PC-9 (cell line): Measurements from ENCODE around the gene ZFPM1. TPM values are rescaled to one million over a fixed set of nuclear protein-coding genes. Genes with fewer than 3 reads are reported as not detected.

Source experiments
- BruUV-seq: library from RNA; stranded (reverse); fragments of 400-500 nt; replicated peaks from 2 replicates; lab custom pipeline; 2021; lab: Mats Ljungman, UMichigan
- CTCF ChIA-PET: fragments of 300-600 bp; sonication (Branson Sonifier 250); formaldehyde crosslinking; loops from one replicate; lab custom pipeline; 2022; ENCODE audit warnings: antibody characterized with exemption; lab: Charles Lee
- POLR2A ChIA-PET: fragments of 300-600 bp; sonication (Branson Sonifier 250); formaldehyde crosslinking; loops from one replicate; lab custom pipeline; 2022; ENCODE audit warnings: antibody characterized with exemption; ENCODE audit not compliant: unreplicated experiment; lab: Charles Lee
- DNase-seq, 2 experiments: peaks; one replicate each; pipeline versions ENCODE4 v3.0.0 to v3.0.0-alpha.2; 2015 to 2022; ENCODE audit warnings: mixed read lengths in 1 of 2
- H2AFZ ChIP-seq: fragments of 200-600 bp; sonication (generic); 2 replicates; pipeline ENCODE4 v1.8.1; 2017; ENCODE audit warnings: antibody characterized with exemption
- H3F3A ChIP-seq: fragments of 200-600 bp; sonication (generic); 2 replicates; pipeline ENCODE4 v1.8.1; 2017; ENCODE audit warnings: antibody characterized with exemption, mild to moderate bottlenecking, low read depth; ENCODE audit not compliant: insufficient read depth
- H3K27ac ChIP-seq: fragments of 200-600 bp; sonication (generic); 2 replicates; pipeline ENCODE4 v1.6.1; 2016; ENCODE audit warnings: mixed run types
- H3K27me3 ChIP-seq: fragments of 200-600 bp; sonication (generic); 2 replicates; pipeline ENCODE4 v1.6.1; 2016; ENCODE audit warnings: low read depth, mixed run types; ENCODE audit not compliant: insufficient read depth
- H3K36me3 ChIP-seq: fragments of 200-600 bp; sonication (generic); 2 replicates; pipeline ENCODE4 v1.6.1; 2016; ENCODE audit warnings: low read depth, mixed run types
- H3K4me1 ChIP-seq: fragments of 200-600 bp; sonication (generic); replicated peaks from 2 replicates; pipeline ENCODE4 v1.6.1; 2016; ENCODE audit warnings: mixed run types; ENCODE audit not compliant: insufficient read depth
- H3K4me2 ChIP-seq: fragments of 200-600 bp; sonication (generic); 2 replicates; pipeline ENCODE4 v1.6.1; 2017; ENCODE audit warnings: mixed run types
- H3K4me3 ChIP-seq: fragments of 200-600 bp; sonication (generic); 2 replicates; pipeline ENCODE4 v1.6.1; 2016; ENCODE audit warnings: mixed run types
- H3K79me2 ChIP-seq: fragments of 200-600 bp; sonication (generic); 2 replicates; pipeline ENCODE4 v1.6.1; 2017; ENCODE audit warnings: low read depth, mixed run types
- H3K9me2 ChIP-seq: fragments of 200-600 bp; sonication (generic); 2 replicates; pipeline ENCODE4 v1.8.1; 2017; ENCODE audit warnings: mild to moderate bottlenecking; ENCODE audit not compliant: insufficient read depth
- H3K9me3 ChIP-seq: fragments of 200-600 bp; sonication (generic); 2 replicates; pipeline ENCODE4 v1.8.1; 2016; ENCODE audit warnings: low read depth; ENCODE audit not compliant: insufficient read depth
- H4K20me1 ChIP-seq: fragments of 200-600 bp; sonication (generic); 2 replicates; pipeline ENCODE4 v1.8.1; 2017; ENCODE audit not compliant: insufficient read depth
- CTCF ChIP-seq: fragments of 200-600 bp; sonication (generic); conservative IDR thresholded peaks from 2 replicates; pipeline ENCODE4 v1.6.1; 2017; ENCODE audit warnings: mixed run types, antibody characterized with exemption, mild to moderate bottlenecking, moderate library complexity
- EZH2 ChIP-seq: fragments of 200-600 bp; sonication (generic); IDR thresholded peaks from 2 replicates; pipeline ENCODE4 v1.8.0; 2017; ENCODE audit warnings: antibody characterized with exemption, low read depth
- intact Hi-C: fragments of 100-400 bp; cut with micrococcal nuclease; formaldehyde crosslinking; loops from one replicate; pipeline ENCODE4 v1.10.0; 2022; ENCODE audit not compliant: unreplicated experiment
- total RNA-seq: library from RNA; stranded (reverse); gene quantifications from 2 replicates; pipeline ENCODE4 v1.2.3, GENCODE V29; 2021

ZFPM1 gene
- total RNA-seq, 1 experiment from 2014 or later = 19.7 TPM

GRCh38 chr16:88541831-88542616, 88.9 kb downstream of the ZFPM1 start:
- no peaks in the 10 kb centered on the region for H4K20me1 ChIP-seq
- no peak overlapping the region for H3K27ac ChIP-seq
- TF ChIP-seq CTCF (no peak), EZH2 (no peak)
- no TSS peak for BruUV-seq
- H3K4me1 ChIP-seq = no peaks in the 10 kb centered on the region
- H3F3A ChIP-seq = no peaks in the 10 kb centered on the region
- H3K27me3 ChIP-seq = peaks cover 74% of the 10 kb centered on the region
- H3K36me3 ChIP-seq = no peaks in the 10 kb centered on the region
- no peak for DNase-seq
- no peak overlapping the region for H3K4me2 ChIP-seq
- no peaks in the 10 kb centered on the region for H3K79me2 ChIP-seq
- intact Hi-C loops = no loop called here
- peaks cover 15% of the 10 kb centered on the region; the same call in 1 of the 2 replicates for H3K9me3 ChIP-seq
- no peak overlapping the region for H2AFZ ChIP-seq
- H3K4me3 ChIP-seq = no peak overlapping the region
- H3K9me2 ChIP-seq = no peaks in the 10 kb centered on the region
- CTCF ChIA-PET = no interaction called here
- POLR2A ChIA-PET = no interaction called here

GRCh38 chr16:88543230-88543813, 90.2 kb downstream of the ZFPM1 start:
- Histone ChIP-seq H3K27ac (no peak overlapping the region), H3K4me1 (no peaks in the 10 kb centered on the region), H3K9me3 (peaks cover 15% of the 10 kb centered on the region; the same call in 1 of the 2 replicates), H3K4me2 (no peak overlapping the region), H2AFZ (no peak overlapping the region), H4K20me1 (no peaks in the 10 kb centered on the region), H3K79me2 (no peaks in the 10 kb centered on the region), H3K27me3 (peaks cover 80% of the 10 kb centered on the region), H3K9me2 (no peaks in the 10 kb centered on the region), H3F3A (no peaks in the 10 kb centered on the region; the same call in 1 of the 2 replicates), H3K36me3 (no peaks in the 10 kb centered on the region), H3K4me3 (no peak overlapping the region)
- TF ChIP-seq CTCF (no peak), EZH2 (no peak)
- ChIA-PET POLR2A (no interaction called here), CTCF (no interaction called here)
- intact Hi-C loops = no loop called here
- BruUV-seq = no TSS peak
- DNase-seq = no peak

GRCh38 chr16:88545781-88546180, 92.7 kb downstream of the ZFPM1 start:
- no peak overlapping the region for H3K27ac ChIP-seq
- H3K27me3 ChIP-seq = peaks cover 74% of the 10 kb centered on the region
- H4K20me1 ChIP-seq = no peaks in the 10 kb centered on the region
- intact Hi-C loops = no loop called here
- no peaks in the 10 kb centered on the region; the same call in 1 of the 2 replicates for H3F3A ChIP-seq
- H3K36me3 ChIP-seq = no peaks in the 10 kb centered on the region
- POLR2A ChIA-PET = no interaction called here
- no peak overlapping the region for H2AFZ ChIP-seq
- TF ChIP-seq EZH2 (no peak), CTCF (no peak)
- H3K4me2 ChIP-seq = no peak overlapping the region
- H3K4me3 ChIP-seq = no peak overlapping the region
- no peaks in the 10 kb centered on the region for H3K4me1 ChIP-seq
- H3K9me2 ChIP-seq = no peaks in the 10 kb centered on the region
- no TSS peak for BruUV-seq
- CTCF ChIA-PET = no interaction called here
- DNase-seq = no peak
- peaks cover 15% of the 10 kb centered on the region; the same call in 1 of the 2 replicates for H3K9me3 ChIP-seq
- no peaks in the 10 kb centered on the region for H3K79me2 ChIP-seq
